HepG2 (cell line): ENCODE data around the gene KCNMA1. TPM values are rescaled to one million over a fixed set of nuclear protein-coding genes. Genes with fewer than 3 reads are reported as not detected.

Experiments
- ATAC-seq: fragments of 200-7000 bp; cut with Tn5 transposase; 3 replicates; pipeline ENCODE4 v1.9.1; 2020; ENCODE audit warnings: mild to moderate bottlenecking, moderate library complexity
- BruUV-seq: library from RNA; stranded (reverse); fragments of 400-500 nt; replicated peaks from 2 replicates; lab custom pipeline; 2021; lab: Mats Ljungman, UMichigan
- CTCF ChIA-PET: fragments of 300-600 bp; formaldehyde crosslinking; extraction: SDS; loops from one replicate; lab custom pipeline; 2021; ENCODE audit warnings: low total read pairs, inconsistent platforms, low intra/inter-chr PET ratio; lab: Yijun Ruan, JAX
- POLR2A ChIA-PET: fragments of 350-600 bp; sonication (Branson Sonifier 250); formaldehyde crosslinking; loops from one replicate; lab custom pipeline; 2020; ENCODE audit warnings: antibody characterized with exemption, inconsistent platforms; lab: Yijun Ruan, JAX
- DNase-seq: peaks from one replicate; pipeline ENCODE4 v3.0.0-alpha.2; 2015; ENCODE audit warnings: low spot score
- FAIRE-seq: peaks from 3 replicates; lab custom pipeline; 2011; peaks lifted over from hg19 to GRCh38; lab: Jason Lieb, UNC
- H2AFZ ChIP-seq: one replicate; pipeline ENCODE4 v1.6.1; 2011; ENCODE audit warnings: low read length, inconsistent platforms
- H3K27ac ChIP-seq: fragments of 300-600 bp; 3 replicates; pipeline ENCODE4 v1.8.0; 2011; ENCODE audit warnings: mixed run types, mild to moderate bottlenecking, mixed read lengths, low read length, inconsistent platforms; ENCODE audit not compliant: insufficient read depth; ENCODE audit errors: extremely low read length
- H3K27me3 ChIP-seq, 2 experiments: fragments of 200-600 bp in 1 of 2; 2 replicates in 1 of 2; 3 replicates in 1 of 2; pipeline versions ENCODE4 v1.6.0 to v1.8.0; 2011; ENCODE audit warnings: low read length in 2 of 2, mild to moderate bottlenecking in 2 of 2, moderate library complexity in 2 of 2, inconsistent platforms in 1 of 2; ENCODE audit not compliant: insufficient read depth in 2 of 2, control insufficient read depth in 1 of 2
- H3K36me3 ChIP-seq, 2 experiments: fragments of 200-600 bp in 1 of 2; replicated peaks in 1 of 2; 2 replicates in 1 of 2; 3 replicates in 1 of 2; pipeline versions ENCODE4 v1.5.1 to v1.8.0; 2011; ENCODE audit warnings: low read length in 2 of 2, inconsistent platforms in 1 of 2; ENCODE audit not compliant: insufficient read depth in 2 of 2, control insufficient read depth in 1 of 2
- H3K4me1 ChIP-seq: 2 replicates; pipeline ENCODE4 v1.5.1; 2012; ENCODE audit warnings: low read length, inconsistent platforms; ENCODE audit not compliant: insufficient read depth
- H3K4me2 ChIP-seq: 2 replicates; pipeline ENCODE4 v1.6.0; 2011; ENCODE audit warnings: low read depth, low read length, inconsistent platforms
- H3K4me3 ChIP-seq, 3 experiments: fragments of 200-600 bp in 1 of 3; sonication (generic), shearing (Covaris generic) in 1 of 3; replicated peaks in 1 of 3; 2 replicates each; pipeline ENCODE4 v1.5.1; 2011 to 2016; ENCODE audit warnings: low read length in 3 of 3, inconsistent platforms in 2 of 3, low read depth in 2 of 3, mild to moderate bottlenecking in 2 of 3, control low read depth in 1 of 3, mixed read lengths in 1 of 3; ENCODE audit not compliant: insufficient read depth in 1 of 3
- H3K79me2 ChIP-seq: one replicate; pipeline ENCODE4 v1.6.1; 2011; ENCODE audit warnings: low read length, inconsistent platforms; ENCODE audit not compliant: insufficient read depth
- H3K9ac ChIP-seq: 2 replicates; pipeline ENCODE4 v1.6.0; 2011; ENCODE audit warnings: mild to moderate bottlenecking, low read depth, low read length, inconsistent platforms; ENCODE audit not compliant: insufficient read depth
- H3K9me3 ChIP-seq: 2 replicates; pipeline ENCODE4 v1.5.1; 2012; ENCODE audit warnings: mild to moderate bottlenecking, low read length
- H4K20me1 ChIP-seq: 2 replicates; pipeline ENCODE4 v1.6.0; 2011; ENCODE audit warnings: inconsistent platforms, mild to moderate bottlenecking, low read length, moderate library complexity; ENCODE audit not compliant: insufficient read depth
- DPF2 ChIP-seq: sonication (generic); formaldehyde crosslinking; IDR thresholded peaks from 2 replicates; pipeline ENCODE4 v1.4.0; 2020; ENCODE audit warnings: mild to moderate bottlenecking, low read depth, missing genetic modification reagents, borderline replicate concordance
- GLI4 ChIP-seq: sonication (generic); formaldehyde crosslinking; IDR thresholded peaks from 2 replicates; pipeline ENCODE4 v1.5.1; 2020; ENCODE audit warnings: missing genetic modification reagents, mild to moderate bottlenecking, moderate library complexity, borderline replicate concordance
- PAWR ChIP-seq: sonication (generic); formaldehyde crosslinking; IDR thresholded peaks from 2 replicates; pipeline ENCODE4 v1.4.0; 2020; ENCODE audit warnings: missing genetic modification reagents, mild to moderate bottlenecking, borderline replicate concordance
- SMYD3 ChIP-seq: sonication (generic); formaldehyde crosslinking; IDR thresholded peaks from 2 replicates; pipeline ENCODE4 v1.8.1; 2023; ENCODE audit warnings: mild to moderate bottlenecking, missing genetic modification reagents
- WGBS: methylation state at CpG from one replicate; pipeline ENCODE4 v1.1.6; 2017; ENCODE audit warnings: low lambda C conversion rate; 5-methylcytosine and 5-hydroxymethylcytosine counted together
- in situ Hi-C: cut with HindIII; loops from 2 replicates; pipeline ENCODE4 v1.10.0; 2017; ENCODE audit warnings: low pct_unique_long_range_greater_than_20kb; ENCODE audit not compliant: extremely low pct_ligation_motif_present
- intact Hi-C: fragments of 100-400 bp; cut with micrococcal nuclease; formaldehyde crosslinking; loops from one replicate; pipeline ENCODE4 v1.10.0; 2022; ENCODE audit not compliant: unreplicated experiment
- polyA plus RNA-seq, 8 experiments: library from polyadenylated mRNA; depleted of rRNA in 3 of 8; stranded (reverse) in 7 of 8; unstranded in 1 of 8; fragments of >200 nt; fragmentation: Illumina TruSeq in 4 of 8; extraction: Trizol in 4 of 8; gene quantifications; 2 replicates each; pipeline versions ENCODE4 v1.2.1 to v1.2.3, GENCODE V29; 2011 to 2016; ENCODE audit warnings: low read depth in 4 of 8, missing spikeins in 1 of 8, mixed read lengths in 1 of 8; ENCODE audit not compliant: insufficient read depth in 1 of 8
- total RNA-seq, 5 experiments: library from RNA; depleted of rRNA; stranded (reverse); fragments of >200 nt; fragmentation: Illumina TruSeq; extraction: Trizol; gene quantifications; 2 replicates each; pipeline ENCODE4 v1.2.3, GENCODE V29; 2016; ENCODE audit warnings: low read depth in 1 of 5
- TF ChIP-seq, protein P1 (sequence below): sonication (generic); formaldehyde crosslinking; IDR thresholded peaks from 2 replicates; pipeline ENCODE4 v1.5.0; 2020; ENCODE audit warnings: mild to moderate bottlenecking, missing genetic modification reagents, borderline replicate concordance
- TF ChIP-seq, protein P2 (sequence below): sonication (generic); formaldehyde crosslinking; IDR thresholded peaks from 2 replicates; pipeline ENCODE4 v1.5.0; 2020; ENCODE audit warnings: missing genetic modification reagents
- TF ChIP-seq, protein P3 (sequence below): sonication (generic); formaldehyde crosslinking; IDR thresholded peaks from 2 replicates; pipeline ENCODE4 v1.4.0; 2020; ENCODE audit warnings: missing genetic modification reagents
- TF ChIP-seq, protein P4 (sequence below): sonication (generic); formaldehyde crosslinking; IDR thresholded peaks from 2 replicates; pipeline ENCODE4 v1.5.0; 2020; ENCODE audit warnings: missing genetic modification reagents
- TF ChIP-seq, protein P5 (sequence below): sonication (generic); formaldehyde crosslinking; IDR thresholded peaks from 2 replicates; pipeline ENCODE4 v1.4.0; 2020; ENCODE audit warnings: missing genetic modification reagents
- TF ChIP-seq, protein P6 (sequence below): IDR thresholded peaks from 2 replicates; pipeline ENCODE4 v1.6.1; 2016; ENCODE audit warnings: missing biosample characterization, missing genetic modification reagents, low read depth

Gene KCNMA1
- total and polyA plus RNA-seq, 2 of the 13 experiments (the other 11 are each of a cell fraction or from before 2014, with no cell fraction given): 0.02 TPM; not detected in 1

DNA sequence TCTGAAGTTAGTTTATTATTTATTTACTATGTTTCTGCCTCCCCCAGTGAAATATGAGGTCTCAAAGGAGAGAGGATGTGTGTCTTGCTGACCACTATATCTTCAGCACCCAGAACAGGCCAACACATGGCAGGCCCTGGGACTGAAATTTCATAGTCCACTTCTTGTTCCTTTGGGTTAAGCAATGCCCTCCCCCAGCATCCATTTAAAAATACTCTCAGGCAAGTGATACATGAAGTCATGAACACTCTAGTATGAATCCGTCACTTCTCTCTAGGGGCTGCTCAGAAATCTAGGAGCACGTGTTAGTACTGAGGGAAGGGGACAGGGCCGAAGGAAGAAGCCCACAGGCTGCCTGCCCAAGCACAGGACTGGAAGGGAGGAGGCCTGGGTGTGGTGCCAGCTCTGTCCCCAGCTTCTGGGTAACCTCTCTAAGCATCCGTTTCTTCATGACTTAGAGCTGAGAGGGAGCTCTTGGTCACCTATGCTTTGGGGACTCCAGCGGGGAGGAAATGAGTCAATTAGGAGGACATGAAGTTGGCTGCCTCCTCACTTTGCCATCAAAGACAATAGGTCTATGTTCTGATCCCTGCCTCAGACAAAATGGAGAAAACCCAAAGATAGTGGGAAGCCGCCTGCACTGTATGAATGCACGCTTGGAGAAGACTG is 119.2 kb downstream of the KCNMA1 start (continued):
- TF ChIP-seq, protein P1, sequence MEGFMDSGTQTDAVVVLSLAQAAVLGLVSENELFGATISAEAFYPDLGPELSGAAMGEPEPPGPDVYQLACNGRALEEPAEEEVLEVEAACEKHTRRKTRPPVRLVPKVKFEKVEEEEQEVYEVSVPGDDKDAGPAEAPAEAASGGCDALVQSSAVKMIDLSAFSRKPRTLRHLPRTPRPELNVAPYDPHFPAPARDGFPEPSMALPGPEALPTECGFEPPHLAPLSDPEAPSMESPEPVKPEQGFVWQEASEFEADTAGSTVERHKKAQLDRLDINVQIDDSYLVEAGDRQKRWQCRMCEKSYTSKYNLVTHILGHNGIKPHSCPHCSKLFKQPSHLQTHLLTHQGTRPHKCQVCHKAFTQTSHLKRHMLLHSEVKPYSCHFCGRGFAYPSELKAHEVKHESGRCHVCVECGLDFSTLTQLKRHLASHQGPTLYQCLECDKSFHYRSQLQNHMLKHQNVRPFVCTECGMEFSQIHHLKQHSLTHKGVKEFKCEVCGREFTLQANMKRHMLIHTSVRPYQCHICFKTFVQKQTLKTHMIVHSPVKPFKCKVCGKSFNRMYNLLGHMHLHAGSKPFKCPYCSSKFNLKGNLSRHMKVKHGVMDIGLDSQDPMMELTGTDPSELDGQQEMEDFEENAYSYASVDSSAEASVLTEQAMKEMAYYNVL (CRISPR knock-in tag): no peak
- no peak for TF ChIP-seq PAWR (CRISPR knock-in tag)
- TF ChIP-seq, protein P2, sequence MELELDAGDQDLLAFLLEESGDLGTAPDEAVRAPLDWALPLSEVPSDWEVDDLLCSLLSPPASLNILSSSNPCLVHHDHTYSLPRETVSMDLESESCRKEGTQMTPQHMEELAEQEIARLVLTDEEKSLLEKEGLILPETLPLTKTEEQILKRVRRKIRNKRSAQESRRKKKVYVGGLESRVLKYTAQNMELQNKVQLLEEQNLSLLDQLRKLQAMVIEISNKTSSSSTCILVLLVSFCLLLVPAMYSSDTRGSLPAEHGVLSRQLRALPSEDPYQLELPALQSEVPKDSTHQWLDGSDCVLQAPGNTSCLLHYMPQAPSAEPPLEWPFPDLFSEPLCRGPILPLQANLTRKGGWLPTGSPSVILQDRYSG (CRISPR knock-in tag): no peak

DNA sequence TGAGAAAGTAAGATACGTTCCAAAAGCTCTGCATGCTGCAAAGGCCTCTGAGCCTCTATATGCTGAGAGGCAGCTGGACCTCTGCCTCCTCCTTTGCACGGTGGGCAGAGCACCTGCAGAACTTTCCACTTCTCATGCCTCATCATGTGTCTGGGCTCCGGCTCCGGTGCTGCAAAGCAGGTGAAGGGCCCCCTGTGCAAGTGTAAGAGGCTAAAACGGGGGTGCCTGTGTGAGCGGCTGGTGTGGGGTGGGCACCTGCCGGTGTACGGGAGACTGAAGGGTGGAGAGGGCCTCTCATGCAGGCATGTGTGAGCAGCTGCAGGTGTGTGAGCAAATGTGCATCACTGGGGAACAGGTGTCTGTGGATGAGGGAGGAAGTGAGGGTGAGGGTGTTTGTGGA is 121.0 kb downstream of the KCNMA1 start:
- H3K27me3 ChIP-seq: peaks cover 0 to 14% of the 10 kb centered on the region in 2 experiments; a peak in 3 of 5 replicates

More for the DNA sequence above, 121.0 kb downstream of the KCNMA1 start:
- no peaks in the 10 kb centered on the region for H3K36me3 ChIP-seq
- no peak overlapping the region for H3K9ac ChIP-seq
- 21% methylated on average over 8 of the region's 8 CpGs for WGBS
- no peak for ATAC-seq
- TF ChIP-seq, protein P3, sequence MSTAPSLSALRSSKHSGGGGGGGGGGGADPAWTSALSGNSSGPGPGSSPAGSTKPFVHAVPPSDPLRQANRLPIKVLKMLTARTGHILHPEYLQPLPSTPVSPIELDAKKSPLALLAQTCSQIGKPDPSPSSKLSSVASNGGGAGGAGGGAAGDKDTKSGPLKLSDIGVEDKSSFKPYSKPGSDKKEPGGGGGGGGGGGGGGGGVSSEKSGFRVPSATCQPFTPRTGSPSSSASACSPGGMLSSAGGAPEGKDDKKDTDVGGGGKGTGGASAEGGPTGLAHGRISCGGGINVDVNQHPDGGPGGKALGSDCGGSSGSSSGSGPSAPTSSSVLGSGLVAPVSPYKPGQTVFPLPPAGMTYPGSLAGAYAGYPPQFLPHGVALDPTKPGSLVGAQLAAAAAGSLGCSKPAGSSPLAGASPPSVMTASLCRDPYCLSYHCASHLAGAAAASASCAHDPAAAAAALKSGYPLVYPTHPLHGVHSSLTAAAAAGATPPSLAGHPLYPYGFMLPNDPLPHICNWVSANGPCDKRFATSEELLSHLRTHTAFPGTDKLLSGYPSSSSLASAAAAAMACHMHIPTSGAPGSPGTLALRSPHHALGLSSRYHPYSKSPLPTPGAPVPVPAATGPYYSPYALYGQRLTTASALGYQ (CRISPR knock-in tag): no peak
- TF ChIP-seq, protein P4, sequence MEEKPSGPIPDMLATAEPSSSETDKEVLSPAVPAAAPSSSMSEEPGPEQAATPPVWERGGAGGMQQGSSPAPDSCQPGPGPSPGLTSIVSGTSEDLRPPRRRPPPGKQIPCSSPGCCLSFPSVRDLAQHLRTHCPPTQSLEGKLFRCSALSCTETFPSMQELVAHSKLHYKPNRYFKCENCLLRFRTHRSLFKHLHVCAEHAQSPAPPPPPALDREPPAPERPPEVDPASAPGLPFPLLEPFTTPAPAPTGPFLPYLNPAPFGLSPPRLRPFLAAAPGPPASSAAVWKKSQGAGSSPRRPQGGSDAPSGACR (CRISPR knock-in tag): no peak
- TF ChIP-seq SMYD3 (CRISPR knock-in tag) (no peak), DPF2 (CRISPR knock-in tag) (no peak), GLI4 (CRISPR knock-in tag) (no peak)
- TF ChIP-seq, protein P5, sequence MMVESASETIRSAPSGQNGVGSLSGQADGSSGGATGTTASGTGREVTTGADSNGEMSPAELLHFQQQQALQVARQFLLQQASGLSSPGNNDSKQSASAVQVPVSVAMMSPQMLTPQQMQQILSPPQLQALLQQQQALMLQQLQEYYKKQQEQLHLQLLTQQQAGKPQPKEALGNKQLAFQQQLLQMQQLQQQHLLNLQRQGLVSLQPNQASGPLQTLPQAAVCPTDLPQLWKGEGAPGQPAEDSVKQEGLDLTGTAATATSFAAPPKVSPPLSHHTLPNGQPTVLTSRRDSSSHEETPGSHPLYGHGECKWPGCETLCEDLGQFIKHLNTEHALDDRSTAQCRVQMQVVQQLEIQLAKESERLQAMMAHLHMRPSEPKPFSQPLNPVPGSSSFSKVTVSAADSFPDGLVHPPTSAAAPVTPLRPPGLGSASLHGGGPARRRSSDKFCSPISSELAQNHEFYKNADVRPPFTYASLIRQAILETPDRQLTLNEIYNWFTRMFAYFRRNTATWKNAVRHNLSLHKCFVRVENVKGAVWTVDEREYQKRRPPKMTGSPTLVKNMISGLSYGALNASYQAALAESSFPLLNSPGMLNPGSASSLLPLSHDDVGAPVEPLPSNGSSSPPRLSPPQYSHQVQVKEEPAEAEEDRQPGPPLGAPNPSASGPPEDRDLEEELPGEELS (CRISPR knock-in tag): no peak
- TF ChIP-seq, protein P6, sequence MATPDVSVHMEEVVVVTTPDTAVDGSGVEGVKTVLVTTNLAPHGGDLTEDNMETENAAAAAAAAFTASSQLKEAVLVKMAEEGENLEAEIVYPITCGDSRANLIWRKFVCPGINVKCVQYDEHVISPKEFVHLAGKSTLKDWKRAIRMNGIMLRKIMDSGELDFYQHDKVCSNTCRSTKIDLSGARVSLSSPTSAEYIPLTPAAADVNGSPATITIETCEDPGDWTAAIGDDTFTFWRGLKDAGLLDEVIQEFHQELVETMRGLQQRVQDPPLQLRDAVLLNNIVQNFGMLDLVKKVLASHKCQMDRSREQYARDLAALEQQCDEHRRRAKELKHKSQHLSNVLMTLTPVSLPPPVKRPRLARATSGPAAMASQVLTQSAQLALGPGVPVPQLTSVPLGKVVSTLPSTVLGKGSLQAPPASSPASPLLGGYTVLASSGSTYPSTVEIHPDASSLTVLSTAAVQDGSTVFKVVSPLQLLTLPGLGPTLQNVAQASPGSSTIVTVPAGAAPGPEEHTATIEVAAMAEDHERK: no peak
- no peak overlapping the region for H3K27ac ChIP-seq
- DNase-seq: no peak
- FAIRE-seq: no peak
- no TSS peak for BruUV-seq
- no peak overlapping the region for H2AFZ ChIP-seq
- POLR2A ChIA-PET: no interaction called here
- in situ Hi-C loops: no loop called here
- H3K79me2 ChIP-seq: no peaks in the 10 kb centered on the region
- CTCF ChIA-PET: no interaction called here
- H3K4me3 ChIP-seq: no peak overlapping the region
- no peaks in the 10 kb centered on the region for H4K20me1 ChIP-seq
- no peaks in the 10 kb centered on the region for H3K4me1 ChIP-seq
- H3K4me2 ChIP-seq: no peak overlapping the region
- no peaks in the 10 kb centered on the region for H3K9me3 ChIP-seq
- intact Hi-C loops: no loop called here
